HG03095 (cell line): Measurements from ENCODE around the gene TRIOBP.

Experiments
- ATAC-seq: cut with Tn5 transposase; IDR thresholded peaks from one replicate; pipeline ENCODE4 v1.9.1; 2021; ENCODE audit warnings: moderate library complexity; ENCODE audit not compliant: unreplicated experiment

TRIOBP gene

DNA sequence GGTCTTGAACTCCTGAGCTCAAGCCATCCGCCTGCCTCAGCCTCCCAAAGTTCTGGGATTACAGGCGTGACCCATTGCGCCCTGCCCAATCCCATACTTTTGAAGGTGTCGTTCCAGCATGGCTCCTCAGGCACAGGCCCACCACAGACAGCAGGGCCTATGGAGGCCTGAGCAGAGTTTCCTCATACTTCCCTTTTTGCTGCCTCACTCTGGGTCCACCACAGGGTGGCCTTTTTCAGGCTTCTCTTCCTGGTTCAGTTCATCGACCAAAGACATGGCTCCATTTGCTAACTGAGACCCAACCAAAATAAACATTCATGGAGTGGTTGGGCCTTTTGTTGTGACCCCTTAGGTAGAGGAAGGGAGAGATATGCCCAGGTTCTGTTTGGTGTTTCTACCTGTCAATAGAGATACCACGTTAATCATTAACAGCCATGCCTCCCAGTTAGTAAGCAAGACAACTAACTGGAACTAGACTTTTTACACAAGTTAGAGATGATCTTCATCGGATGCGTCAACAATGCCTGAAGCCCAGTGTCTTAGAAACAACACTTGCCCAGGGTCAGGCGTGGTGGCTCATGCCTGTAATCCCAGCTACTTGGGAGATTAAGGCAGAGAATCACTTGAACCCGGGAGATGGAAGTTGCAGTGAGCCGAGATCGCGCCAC lies 35.1 kb downstream of the TRIOBP start:
- ATAC-seq: no peak

DNA sequence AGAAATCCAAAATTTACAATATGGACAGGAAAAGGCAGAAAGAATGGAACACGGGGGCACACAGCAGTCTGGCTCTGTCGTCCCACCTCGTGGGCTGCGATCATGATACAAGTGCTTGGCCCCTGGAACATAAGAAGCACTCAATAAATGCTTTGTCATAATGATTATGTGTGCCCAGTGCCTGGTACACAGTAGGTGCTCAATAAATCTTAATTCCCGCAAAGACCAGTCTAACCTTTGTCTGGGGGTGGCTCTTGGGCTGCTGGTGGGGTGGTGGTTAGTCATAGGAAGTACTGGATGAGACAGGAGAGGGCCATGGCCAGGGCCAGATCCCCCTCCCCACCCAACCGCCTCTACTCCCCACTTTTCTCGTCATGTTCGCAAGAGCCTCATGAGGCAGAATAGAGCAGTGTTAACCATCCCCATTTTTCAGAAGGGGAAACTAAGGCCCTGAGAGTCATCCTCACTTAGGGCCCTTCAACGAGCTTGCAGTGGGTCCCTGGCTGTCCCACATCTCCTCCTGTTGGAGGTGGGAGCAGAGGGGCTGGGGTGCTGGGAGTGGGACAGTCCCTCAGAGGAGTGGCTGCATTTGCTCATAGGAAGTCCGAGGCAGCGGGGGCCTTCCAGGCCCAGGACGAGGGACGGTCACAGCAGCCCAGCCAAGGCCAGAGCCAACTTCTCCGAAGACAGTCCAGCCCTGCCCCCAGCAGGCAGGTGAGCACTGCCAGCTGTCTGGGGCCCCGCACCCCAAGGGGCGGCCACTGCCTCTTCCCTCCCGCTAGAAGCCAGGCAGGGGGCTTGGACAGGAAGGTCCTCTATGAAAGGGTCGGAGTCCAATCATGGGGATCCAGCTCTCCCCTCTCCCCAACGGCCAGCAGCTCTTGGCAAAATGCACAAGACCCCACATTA lies 36.1 kb downstream of the TRIOBP start:
- no peak for ATAC-seq

DNA sequence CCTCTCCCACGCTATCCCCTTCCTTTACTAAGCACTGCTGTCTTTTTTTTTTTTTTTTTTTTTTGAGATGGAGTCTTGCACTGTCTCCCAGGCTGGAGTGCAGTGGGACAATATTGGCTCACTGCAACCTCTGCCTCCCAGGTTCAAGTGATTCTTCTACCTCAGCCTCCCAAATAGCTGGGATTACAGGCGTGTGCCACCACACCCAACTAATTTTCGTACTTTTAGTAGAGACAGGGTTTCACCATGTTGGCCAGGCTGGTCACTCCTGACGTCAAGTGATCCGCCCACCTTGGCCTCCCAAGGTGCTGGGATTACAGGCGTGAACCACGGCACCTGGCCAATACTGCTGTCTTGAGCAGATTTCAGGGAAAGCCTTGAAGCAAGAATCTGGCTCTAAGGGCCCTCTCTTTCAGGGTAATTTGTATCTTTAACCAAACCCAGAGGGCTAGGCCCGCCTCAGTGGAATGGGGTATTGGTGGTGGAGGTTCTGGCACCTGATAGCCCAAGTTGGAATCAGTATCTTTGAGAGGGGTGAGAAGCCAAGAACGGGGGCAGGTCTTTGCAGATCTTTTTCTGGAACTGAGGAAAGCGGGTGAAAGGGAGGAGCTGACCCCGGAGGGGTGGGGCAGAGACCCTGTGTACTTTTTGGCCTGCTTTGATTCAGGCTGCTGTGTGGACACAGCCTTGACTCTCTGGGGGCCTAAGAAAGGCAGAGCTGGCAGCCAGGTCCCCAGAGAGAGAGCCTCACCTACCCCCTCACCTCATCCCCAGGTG lies 37.0 kb downstream of the TRIOBP start:
- no peak for ATAC-seq

DNA sequence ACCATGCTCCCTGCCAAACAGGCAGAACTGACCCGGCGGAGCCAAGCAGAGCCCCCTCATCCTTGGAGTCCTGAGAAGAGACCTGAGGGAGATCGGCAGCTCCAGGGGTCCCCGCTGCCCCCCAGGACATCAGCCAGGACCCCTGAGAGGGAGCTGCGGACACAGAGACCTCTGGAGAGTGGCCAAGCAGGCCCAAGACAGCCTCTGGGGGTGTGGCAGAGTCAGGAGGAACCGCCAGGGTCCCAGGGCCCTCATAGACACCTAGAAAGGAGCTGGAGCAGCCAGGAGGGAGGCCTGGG lies 37.5 kb downstream of the TRIOBP start:
- no peak for ATAC-seq

DNA sequence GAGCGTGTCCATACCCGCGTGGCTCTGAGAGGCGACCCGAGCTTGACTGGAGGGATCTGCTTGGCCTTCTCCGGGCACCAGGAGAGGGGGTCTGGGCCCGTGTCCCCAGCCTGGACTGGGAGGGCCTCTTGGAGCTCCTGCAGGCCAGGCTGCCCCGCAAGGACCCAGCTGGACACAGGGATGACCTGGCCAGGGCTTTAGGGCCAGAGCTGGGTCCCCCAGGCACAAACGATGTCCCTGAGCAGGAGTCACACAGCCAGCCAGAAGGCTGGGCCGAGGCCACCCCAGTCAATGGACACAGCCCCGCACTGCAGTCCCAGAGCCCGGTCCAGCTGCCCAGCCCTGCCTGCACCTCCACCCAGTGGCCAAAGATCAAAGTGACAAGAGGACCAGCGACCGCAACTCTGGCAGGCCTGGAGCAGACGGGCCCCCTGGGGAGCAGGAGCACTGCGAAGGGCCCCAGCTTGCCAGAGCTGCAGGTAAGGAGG lies 38.2 kb downstream of the TRIOBP start:
- no peak for ATAC-seq

DNA sequence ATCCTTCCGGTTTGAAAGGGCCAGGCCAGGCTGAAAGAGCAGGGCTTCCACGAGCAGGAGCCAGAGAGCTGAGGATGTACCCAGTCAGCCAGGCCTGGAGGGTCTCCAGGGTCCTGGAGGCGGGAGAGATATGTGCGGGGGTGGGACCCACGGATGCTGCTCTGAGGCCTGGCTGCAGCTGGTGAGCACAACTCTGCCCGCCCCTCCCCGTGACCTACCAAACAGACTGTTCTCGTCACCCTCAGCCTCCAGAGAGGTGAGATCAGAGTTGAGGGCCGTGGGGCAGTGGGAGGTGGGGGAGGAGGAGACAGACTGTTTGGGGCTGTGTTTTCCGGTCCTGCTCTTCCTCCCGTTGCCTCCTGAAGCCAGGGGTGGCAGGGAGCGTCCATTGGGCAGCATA lies 42.2 kb downstream of the TRIOBP start:
- no peak for ATAC-seq

DNA sequence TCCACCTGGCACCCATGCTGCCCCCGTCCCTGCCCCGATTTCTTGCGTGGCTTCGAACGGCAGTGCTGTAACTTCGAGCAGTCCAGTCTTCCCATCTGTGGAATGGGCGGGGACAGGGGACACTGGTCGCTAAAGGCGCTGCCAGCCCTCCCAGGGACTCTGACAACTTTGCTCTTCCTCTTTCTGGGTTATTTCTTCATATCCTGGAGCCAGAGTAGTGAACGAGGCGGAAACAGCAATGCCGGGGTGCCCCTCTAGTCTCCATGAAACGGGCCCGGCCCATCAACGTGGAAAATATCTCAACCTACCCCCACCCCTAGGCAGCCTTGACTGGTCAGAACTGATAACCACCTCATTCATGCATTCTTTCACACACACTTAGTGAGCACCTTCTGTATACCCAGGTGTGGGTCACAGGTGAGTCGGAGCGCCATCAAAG lies 42.8 kb downstream of the TRIOBP start:
- no peak for ATAC-seq

DNA sequence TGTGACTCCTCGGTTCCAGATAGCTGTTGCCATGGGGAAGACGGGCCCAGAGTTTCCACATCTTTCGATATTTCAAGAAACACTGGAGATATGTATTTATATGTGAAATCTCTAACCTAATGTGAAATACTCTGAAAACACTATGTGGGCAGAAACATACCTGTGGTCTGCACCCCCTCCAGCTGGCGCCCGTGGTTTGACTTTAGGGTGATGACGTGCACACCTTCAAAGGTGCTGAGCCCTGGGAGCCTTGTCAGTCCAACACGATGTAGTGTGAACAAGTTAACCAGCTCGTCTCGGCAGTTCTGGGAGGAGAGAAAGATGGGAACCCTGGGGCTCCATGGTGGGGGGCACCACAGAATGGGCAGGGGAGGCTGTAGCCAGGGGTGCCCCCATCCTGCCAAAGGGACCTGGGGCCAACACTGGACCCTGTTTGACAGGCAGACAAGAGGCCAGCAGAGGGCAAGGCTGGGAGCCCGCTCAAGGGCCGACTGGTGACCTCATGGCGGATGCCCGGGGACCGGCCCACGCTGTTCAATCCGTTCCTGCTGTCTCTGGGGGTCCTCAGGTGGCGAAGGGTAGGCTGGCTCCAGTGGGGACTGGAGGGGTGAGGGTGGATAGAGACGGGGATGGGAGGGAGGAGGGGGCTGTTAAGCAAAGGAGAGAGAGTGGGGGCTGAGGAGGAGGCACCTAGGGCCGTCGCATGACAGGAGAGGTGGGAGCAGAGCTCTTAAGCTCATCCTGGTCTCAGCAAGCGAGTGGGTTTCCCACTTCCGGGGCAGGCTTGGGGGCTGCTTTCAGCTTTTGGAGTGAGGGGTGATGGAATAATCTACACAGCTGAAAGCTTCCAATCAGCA lies 43.8 kb downstream of the TRIOBP start:
- ATAC-seq: no peak

DNA sequence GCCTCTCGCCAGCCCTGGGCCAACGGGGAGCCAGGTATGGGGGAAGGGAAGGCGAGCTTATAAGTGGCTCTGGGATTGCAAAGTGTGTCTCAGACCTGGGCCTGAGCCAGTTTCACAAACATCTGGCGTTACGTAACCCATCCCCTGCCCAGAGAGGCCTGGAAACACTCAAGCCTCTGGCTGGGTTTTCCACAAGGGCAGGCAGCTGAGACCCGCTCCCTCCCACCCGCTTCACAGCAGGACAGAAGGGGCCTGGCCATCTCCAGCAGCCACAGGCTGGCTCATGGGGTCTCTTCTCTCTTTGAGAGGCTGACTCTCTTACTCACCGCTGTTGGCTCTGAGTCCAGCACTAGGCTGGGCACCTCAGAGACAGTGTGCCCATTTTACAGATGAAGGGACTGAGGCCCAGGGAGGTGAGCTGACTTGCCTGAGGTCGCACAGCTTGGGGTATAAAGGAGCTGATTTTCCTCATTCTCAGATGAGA lies 44.5 kb downstream of the TRIOBP start:
- no peak for ATAC-seq

DNA sequence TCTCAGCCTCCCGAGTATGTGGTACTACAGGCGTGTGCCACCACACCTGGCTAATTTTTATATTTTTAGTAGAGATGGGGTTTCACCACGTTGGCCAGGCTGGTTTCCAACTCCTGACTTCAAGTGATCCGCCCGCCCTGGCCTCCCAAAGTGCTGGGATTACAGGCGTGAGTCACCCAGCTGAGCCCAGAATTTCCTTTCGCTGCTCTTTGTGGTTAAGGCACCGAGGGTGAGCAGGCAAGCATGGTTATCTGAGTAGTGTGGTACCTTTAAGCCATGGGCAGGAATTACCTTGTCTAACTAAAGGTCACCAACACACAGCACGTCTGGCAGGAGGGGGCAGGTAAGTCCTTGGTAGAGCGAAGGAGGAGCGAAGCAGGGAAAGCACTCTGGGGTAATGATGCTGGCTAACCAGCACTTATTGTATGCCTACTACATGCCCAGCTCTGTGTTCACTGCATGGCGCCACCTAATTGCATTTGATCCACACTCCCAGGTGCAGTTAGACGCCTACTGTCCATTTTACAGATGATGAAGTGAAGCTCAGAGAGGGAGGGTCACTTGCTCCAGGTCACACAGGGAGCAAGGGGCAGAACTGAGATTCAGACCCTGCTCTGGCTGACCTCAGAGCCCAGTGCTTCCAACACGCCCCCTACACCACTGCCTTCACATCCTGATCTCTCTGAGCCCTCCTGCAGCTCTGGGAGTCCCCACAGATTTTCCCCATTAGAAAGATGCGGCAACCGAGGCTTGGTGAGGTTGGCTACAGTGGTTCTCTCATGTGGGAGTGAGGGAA lies 45.7 kb downstream of the TRIOBP start:
- no peak for ATAC-seq

DNA sequence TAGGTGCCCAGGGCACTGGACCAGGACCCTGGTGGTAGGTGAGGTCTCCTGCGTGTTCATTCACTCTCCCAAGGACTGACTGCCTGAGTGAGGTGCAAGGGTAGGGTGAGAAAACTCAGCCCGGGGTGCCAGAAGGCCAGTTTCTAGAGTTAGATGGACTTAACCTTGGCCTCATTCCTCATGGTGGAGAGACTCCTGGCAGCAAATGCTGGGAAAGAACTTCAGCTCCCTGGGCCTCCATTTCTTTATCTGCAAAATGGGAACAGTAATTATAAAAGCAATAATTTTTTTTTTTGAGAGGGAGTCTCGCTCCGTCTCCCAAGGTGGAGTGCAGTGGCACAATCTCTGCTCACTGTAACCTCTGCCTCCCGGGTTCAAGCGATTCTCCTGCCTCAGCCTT lies 47.7 kb downstream of the TRIOBP start:
- ATAC-seq: no peak

DNA sequence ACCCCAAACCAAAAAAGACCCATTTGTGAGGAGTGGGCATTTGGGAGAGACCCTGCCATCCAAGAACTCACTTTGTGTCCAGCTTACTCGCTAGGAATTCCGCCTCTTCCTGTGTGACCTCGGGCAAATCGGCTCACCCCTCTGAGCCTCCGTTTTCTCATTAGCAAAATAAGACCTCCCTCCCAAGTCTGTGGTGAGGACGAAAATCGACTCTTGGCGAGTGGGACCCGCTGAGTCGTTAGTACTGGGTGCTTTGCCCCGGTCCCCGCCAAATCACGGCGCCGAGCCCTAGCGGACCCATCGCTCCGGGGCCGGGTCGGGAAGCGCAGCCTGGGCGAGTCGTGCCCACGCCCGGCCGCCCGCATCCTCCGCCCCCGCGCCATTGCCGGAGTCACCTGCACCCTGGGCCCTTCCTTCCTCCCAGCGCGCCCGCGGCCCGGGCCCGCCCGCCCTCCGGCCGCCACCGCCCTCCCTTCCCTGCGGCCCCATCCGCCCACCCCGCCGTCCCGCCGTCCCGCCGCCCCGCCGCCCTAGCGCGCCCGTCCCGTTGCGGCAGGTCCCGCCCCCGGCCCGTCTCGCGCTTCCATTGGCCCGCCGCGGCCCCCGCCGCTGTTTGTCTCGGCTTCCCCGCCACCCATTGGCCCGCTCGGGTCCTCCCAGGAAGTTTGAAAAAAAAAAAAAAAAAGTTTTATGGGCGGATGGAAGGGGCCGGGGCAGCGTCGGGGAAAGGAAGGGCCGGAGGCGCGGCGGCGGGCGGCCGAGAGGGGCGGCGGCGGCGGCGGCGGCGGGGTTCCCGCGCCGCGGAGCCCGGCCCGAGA lies 48.9 kb downstream of the TRIOBP start:
- peak; percentile 59 for ATAC-seq

DNA sequence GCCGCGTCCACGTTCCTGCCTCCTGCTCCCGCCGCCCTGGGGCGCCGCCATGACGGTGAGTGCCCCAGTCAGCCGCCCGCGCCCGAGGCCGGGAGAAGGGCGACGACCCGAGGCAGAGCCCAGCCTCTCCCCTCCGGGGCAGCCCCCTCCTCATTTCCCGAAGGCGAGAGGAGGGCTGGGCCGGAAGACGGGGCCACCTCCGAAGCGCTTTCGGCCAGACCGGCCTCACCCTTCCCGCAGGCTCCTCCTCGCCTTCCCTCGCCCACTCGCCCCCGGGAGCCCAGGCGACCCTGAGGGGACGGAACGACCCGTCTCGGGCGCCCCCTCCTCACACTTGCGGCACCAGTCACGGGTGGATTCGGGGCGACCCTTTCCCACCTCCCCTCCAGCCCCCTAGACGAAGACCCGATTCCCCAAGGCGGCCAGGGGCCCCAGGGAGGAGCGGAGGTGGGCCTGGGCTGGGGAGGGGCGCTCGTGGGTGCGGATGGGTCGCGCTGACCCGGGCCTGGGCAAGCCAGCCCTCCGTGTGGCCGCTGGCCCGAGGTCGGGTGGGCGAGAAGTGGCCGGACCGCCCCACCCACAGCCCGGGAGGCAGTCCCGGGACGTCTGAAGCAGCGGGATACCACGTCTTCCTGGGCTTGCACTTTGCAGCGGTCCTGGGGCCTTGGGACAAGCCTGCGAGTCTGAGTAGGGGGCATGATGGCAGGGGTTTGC lies 49.7 kb downstream of the TRIOBP start:
- ATAC-seq: no peak

DNA sequence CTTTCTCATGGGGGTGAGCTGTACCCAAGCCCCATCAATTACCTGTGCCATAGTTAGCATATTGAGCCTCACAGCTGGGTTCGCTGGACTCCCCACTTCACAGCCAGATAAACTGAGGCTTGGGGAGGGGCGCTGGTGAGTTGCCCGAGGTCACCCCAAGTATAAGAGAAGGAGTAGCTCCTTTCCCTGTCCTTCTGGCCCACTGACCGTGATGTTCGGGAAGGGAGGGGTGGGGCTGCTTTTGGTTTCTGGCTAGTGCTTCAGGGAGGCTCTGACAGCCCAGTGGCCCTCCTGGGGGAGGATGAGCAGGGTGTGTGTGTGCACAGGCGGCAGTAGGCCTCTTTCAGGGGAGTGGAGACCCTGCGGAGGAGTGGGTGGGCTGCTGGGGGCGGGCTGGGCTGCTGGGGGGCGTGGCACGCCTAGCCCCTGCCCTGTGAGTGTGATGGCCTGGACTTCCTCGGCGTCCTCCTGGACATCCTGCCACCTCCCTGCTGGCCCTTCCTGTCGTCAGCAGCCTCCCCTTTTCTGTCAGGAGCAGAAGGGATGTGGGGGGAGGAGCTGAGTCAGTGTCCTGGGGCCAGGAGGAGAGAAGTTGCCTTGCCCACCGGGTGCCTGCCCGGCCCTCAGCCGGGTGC lies 50.3 kb downstream of the TRIOBP start:
- ATAC-seq: no peak

DNA sequence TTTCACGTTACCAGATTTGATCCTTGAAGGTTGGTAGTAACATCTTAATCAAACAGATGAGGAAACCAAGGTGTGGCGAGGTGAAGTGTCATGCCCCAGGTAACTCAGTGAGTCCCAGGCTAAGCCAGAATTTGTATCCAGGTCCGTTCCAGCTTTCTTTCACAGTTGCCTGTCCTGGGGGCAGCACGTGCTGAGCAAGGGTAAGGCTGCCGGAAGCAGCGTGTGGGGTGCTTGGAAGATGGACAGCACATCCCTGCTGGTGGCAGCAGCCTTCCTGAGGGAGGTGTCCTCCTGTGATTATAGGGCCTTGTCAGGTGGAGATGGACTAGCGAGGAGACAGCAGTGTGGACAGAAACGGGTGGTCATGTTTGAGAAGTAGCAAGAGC lies 50.9 kb downstream of the TRIOBP start:
- ATAC-seq: no peak

DNA sequence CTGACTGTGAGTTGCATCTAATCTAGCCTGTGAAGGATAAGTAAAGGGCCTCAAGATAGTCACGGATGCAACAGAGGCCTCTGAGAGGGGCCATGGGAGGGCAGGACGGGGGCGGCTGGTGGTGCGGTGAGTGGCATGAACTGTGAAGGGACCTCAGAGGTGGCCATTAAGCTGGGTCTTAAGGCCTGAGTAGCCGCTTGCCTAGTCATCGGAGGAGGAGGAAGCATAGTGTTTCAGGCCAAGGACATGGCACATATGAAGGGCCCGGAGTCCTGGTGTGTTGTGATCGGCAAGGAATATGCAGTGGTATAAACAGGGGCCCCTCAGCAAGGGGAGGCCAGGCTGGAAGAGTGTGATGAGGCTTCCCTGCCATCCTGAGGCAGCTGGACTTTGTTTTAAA lies 51.8 kb downstream of the TRIOBP start:
- no peak for ATAC-seq

DNA sequence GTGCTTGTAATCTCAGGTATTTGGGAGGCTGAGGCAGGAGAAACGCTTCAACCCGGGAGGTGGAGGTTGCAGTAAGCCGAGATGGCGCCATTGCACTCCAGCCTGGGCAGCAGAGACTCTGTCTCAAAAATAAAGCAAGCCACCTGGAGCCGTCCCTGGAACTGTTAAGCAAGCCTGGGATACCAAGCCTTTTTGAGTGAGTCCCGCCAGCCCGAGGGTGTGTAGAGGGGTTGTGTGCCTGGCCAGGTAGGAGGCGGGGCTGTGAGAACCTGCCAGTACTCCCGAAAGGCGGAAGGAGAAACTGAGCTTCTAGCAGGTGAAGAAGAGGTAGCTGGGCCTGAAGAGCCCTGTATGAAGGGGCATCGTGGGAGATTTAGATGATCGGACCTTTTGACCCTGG lies 52.4 kb downstream of the TRIOBP start:
- no peak for ATAC-seq
